Measurements from ENCODE around the gene ASTE1.
"Not testable (repeated sequence)": the region's sequence is repeated elsewhere in the genome, so short reads cannot be mapped to it uniquely, and the experiment has no call there.

Gene ASTE1, protein sequence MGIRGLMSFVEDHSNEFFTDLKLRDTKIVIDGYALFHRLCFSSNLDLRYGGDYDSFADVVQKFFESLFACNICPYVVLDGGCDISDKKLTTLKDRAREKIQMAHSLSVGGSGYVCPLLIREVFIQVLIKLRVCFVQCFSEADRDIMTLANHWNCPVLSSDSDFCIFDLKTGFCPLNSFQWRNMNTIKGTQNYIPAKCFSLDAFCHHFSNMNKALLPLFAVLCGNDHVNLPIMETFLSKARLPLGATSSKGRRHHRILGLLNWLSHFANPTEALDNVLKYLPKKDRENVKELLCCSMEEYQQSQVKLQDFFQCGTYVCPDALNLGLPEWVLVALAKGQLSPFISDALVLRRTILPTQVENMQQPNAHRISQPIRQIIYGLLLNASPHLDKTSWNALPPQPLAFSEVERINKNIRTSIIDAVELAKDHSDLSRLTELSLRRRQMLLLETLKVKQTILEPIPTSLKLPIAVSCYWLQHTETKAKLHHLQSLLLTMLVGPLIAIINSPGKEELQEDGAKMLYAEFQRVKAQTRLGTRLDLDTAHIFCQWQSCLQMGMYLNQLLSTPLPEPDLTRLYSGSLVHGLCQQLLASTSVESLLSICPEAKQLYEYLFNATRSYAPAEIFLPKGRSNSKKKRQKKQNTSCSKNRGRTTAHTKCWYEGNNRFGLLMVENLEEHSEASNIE

DNA sequence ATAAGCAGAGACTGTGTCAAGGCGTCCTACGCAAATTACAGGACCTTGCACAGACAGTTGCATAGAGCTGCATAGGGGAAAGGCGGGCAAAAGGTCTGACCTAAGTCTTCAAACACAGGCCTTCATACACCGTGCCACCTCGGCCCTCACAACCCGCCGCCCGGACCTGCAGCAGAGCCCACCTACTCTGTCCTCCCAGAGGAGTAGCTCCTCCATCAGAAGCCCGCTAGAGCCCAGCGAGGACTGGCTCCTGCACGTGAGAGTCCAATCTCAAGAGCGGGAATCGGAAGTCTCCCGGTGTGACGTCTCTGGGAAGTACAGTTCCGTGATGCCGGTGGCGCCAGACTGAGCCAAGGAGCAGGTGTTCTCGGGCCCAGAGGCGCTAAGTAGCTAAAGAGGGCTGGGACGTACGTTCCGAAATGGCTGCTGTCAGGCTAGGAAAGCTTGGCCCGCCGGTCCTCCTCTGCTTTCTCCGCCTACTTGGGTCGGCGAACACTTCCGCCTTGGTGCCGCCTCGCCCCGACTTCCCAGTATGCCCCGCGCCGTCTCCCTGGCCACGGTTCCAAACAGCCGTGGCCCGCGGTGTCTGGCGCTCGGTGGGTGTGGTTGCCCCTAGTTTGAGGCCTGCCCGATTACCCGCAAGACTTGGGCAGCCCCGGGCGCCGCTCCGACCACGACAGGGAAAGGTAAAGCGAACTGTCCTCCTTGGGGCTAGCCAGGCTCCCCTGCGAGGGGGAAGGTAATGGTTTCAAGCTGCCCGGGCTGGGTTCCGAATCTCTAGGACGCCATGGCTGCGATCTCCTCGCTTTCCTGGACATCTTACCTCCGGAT, at the start of gene ASTE1, which contains the start of gene NEK11:
ASTE1 (minus strand) TSS at position 505 of the 831 bp plus-strand sequence. CDS start 1,519 bp downstream, outside the sequence.
NEK11 (plus strand) TSS at position 557 of the 831 bp plus-strand sequence. CDS start 2,832 bp downstream, outside the sequence.
- peak; percentile 92 for DNase-seq

DNA sequence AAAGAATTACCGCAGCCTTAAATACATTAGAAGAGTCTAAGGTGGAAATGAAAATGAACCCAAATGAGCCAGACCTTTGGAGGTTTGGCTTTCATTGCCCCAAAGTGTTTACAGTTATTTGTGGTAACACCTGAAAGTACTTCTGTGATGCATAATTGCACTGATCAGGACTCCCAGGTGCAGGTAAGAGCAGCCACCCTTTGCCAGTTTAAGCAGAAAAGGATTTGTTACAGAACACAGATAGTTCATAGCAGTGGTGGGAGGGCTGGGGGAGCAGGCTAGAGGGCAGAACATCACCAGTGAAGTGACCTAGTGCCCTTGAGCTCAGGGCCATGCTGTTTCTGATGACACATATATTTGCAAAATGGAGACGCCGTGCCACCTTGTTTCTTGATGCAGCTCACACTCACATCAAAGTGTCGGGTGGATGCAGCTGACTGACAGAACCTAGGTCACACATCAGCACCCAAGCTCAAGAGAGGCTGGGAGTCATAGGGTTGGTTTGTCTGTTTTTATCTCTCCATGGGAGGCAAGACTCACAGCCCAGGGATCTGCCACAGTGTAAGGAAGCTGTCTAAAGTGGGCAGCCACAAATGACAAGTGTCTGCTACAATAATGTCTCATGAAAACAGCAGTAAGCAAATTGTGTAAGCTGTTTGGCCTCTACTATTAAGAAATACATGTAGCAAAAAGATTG, 49.2 kb upstream of the ASTE1 start:
- no peak for DNase-seq

DNA sequence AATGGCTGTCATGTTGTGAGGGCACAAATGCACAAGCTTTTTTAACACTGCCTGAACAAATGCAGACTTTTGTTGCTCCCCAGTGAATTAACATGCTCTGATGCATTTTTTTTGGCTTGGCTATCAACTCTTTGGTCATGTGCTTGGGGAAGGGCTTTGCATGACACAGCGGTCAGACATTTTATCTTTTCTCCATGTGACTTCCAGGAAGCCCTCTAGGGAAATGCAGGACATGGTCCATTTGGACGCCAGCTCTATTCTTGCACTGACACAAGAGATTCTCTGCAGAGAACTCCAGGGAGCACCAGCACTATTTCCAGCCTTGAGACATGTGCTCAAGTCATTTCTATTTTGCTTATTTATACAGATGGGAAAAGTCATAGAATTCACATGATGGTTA, 46.2 kb upstream of the ASTE1 start:
- DNase-seq: no peak

DNA sequence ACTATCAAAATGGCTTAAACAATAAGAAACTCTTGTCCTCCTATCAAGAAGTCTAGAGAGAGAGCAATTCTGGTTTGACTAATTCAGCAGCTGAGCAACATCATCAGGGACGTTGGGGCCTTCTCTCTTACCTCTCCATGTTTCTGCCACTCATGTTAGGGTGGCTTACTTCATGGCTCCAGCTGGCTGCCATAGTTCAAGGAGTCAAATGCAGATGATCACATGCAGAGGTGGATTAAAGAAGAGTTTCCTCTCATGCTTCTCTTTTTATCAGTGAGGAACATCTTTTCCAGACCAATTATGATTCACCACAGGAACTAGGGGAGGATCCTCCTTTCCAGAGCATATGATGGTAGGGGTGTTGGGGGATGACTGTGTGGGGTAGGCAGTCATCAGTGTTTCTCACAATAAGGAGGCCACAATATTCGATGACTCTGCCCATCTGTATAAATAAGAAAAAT, 45.5 kb upstream of the ASTE1 start:
- DNase-seq: no peak

DNA sequence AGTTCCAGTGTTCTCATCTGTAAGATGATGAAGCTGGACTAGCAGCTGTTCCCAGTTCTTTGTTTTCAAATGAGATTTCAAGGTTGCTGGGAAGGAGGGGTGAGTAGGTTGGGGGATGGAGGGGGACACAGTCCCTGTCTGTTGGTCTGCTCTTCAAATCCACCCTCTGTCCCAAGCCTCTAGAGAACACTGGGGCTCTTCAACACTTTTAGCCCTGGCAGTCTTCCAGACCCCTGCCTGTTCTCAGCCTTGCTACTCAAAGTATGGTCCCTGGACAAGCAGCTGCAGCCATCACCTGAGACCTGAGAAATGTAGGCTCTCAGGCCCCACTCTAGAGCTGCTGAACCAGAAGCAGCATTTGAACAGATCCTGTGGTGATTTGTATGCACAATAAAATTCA, 41.4 kb upstream of the ASTE1 start:
- peak; percentile 69 for DNase-seq

DNA sequence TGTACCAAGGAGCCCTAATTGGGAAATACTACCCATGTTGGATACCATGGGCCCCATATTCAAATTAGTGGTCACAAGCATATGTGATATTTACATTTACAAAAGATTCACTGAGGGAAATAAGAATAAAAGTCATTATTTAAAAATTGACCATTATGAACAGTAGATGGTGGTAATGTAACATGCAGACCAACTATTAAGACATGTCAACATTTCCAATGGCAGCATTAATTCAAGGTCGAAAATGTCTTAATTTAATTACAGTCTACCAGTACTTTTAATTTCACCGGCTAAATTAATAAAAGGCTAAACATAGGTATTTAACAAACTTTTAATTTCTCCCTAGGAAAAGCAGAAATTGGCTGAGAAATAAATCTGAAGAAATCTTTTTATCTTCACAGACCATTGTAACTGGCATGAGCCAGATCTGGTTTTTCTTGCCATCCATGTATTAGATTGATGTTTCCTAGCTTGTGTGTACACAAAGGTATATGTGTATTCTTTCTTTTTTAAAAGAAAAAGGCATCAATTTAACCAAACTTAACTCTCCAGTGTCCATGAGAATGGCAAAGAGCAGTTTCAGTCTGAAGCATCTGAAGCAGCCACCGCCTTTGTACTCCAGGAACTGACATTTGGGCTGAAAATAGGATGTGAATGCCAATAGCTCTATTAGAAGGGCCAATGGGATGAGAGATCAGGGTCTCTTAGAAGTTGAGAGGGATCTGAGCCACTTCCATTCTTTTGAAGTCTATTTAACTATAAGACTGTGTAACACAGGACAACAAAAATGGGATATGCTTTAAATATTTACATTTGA, 26.6 kb upstream of the ASTE1 start:
- peak; percentile 14 for DNase-seq

DNA sequence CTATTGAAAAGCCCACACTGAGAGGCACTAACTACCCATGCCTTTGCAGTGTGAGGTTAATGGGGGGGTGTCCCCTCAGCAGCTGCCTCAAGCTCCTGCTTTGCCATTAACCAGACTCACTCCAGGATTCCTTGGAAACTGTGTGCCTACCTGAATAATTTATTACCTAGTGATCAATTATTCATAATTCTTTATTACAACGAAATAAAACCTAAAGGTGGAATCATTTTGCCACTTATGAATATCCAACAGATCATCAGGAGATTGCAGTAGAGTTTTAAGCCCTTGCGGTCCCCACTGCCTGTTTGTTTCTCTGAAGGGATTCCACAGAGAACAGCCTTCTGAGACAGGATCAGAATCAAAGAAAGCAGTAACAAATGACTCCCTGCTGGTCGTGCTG, 23.4 kb upstream of the ASTE1 start:
- DNase-seq: no peak

DNA sequence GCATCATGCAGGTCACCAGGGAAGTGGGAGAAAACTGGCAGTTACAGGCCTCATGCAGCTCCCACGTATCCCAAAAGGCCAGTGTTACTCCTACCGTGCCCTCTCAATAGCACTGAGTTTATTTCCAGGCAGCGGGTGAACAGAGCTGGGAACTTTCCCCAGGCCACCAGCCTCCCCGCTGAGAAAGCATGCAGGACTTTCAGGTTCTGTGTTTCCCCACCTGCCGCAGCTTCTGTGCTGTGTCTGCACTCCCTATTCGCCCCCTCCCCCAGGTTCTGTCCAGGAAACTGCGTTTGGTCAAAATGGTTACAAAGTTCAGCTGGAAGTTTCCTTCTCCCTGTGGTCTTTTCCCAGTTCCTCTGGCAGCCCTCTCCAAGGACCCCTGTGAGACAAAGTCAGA, 21.4 kb upstream of the ASTE1 start:
- DNase-seq: no peak

DNA sequence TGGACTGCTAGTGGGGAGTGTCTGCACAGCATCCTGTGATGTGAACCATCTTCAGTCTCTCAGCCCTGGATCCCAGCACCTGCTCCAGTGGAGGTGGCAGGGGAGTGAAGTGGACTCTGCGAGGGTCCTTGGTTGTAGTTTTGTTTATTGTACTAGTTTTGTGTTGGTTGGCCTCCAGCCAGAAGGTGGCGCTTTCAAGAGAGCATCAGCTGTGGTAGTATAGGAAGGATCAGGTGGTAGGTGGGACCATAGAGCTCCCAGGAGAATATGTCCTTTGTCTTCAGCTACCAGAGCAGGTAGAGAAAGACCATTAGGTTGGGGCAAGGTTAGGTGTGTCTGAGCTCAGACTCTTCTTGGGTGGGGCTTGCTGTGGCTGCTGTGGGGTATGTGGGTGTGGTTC, 21.0 kb upstream of the ASTE1 start:
- DNase-seq: peak; percentile 32

DNA sequence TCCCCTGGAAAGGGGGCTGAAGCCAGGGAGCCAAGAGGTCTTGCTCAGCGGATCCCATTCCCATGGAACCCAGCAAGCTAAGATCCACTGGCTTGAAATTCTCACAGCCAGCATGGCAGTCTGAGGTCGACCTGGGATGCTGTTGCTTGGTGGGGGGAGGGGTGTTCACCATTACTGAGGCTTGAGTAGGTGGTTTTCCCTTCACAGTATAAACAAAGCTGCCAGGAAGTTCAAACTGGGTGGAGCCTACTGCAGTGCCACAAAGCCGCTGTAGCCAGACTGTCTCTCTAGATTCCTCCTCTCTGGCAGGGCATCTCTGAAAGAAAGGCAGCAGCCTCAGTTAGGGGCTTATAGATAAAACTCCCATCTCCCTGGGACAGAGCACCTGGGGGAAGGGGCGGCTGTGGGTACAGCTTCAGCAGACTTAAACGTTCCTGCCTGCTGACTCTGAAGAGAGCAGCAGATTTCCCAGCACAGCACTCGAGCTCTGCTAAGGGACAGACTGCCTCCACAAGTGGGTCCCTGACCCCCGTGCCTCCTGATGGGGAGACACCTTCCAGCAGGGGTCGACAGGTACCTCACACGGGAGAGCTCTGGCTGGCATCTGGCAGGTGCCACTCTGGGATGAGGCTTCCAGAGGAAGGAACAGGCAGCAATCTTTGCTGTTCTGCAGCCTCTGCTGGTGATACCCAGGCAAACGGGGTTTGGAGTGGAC, 15.8 kb upstream of the ASTE1 start:
- DNase-seq: not testable (repeated sequence)

DNA sequence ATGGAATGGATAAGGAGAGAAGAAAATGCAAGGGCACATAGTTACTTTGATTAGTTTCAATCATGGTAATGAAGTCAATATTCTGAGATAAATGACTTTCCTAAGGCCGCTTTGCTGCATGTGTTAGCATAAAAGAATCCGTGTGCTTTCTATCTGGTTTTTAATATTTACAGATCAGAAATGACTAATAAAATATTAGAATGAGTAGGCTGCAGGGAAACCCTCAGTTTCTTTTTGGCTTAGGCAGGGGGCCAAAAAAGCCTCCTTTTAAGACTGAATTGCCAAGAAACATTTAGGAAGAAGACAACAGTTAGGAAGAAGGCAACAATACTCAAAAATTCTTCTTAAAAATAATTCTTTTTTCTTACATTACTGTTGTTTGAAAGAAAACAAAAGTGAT, 11.7 kb upstream of the ASTE1 start:
- no peak for DNase-seq

DNA sequence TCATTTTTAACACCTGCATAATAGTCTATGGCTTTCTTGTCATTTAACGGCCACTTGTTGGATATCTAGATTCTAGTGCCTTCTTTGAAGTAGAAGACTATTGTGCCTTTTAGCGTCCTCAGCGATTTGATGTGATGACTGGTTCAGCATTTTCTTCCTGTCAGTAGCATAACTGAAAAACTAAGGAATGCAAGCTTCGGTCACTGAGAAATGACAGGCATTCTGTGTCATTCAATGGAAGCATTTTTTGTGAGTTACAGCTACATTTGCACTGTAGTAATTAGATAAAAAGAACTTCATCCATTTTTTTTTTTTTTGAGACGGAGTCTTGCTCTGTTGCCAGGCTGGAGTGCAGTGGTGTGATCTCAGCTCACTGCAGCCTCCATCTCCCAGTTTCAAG, 10.4 kb upstream of the ASTE1 start:
- DNase-seq: no peak

DNA sequence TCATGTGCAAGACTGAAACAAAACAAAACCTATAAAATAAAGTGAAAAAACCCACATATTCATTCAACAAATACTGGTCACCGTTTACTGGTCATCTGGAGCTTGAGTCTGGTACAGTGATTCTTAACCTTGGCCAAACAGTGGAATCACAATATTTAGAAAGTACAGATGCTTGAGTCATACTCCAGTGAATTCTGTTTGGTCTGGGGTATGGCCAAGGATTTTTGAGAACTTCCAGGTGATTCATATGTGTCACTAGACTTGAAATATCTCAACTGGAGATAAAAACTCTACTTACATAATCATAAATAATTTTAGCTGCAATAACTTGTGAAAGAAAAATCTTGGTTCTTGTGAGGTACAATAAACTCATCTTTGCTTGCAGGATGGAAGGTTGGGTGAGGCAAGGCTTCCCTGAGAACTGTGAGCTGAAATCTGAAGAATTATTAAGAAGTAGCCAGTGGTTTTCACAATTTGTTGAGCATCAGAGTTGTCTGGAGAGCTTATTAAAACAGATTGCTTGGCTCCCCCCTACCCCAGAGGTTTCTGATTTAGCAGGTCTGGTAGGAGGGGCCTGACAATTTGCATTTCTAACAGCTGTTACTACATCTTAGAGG, 9.7 kb upstream of the ASTE1 start:
- no peak for DNase-seq

DNA sequence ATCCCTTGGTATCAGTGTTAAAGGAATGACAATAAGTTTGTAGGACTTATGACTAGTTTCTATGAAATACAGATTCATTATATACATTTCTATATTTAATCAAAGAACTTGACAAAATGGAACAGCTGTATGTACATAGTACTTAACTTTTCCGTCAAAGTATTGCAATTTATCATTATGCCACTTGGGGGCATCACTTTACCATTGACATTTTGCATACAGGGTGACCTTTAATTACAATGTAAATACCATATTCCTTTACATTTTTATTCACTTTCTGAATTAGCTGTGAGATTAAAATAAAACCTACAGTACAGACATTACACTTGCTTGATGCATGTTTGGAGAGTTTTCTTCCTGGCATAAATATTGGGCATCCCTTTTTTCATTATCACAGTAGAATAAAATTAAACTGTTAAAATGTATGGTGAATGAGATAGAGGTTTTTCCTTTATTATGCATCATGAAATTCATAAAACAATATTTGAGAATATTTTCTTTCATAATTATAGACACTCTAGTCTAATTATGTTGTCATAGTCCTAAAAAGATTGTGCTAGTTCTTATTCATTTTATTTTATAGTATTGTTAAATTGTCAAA, 7.0 kb upstream of the ASTE1 start:
- DNase-seq: peak; percentile 65

DNA sequence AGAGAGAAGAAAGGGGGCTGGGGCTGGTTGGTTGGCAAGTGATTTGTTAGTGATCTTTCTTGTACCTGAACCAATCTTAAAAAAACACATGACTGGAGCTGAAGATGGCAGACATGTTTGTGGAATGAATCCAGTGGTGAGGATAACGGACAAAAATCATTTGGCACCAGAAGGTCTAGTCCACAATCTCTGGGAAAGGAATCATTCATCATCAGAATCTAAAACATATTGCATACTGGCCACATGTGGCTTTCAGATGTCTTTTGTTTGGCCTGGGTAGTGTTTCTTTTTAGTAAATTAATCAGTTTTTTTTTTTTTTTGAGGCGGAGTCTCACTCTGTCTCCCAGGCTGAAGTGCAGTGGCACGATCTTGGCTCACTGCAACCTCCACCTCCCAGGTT, 5.0 kb upstream of the ASTE1 start:
- DNase-seq: no peak

DNA sequence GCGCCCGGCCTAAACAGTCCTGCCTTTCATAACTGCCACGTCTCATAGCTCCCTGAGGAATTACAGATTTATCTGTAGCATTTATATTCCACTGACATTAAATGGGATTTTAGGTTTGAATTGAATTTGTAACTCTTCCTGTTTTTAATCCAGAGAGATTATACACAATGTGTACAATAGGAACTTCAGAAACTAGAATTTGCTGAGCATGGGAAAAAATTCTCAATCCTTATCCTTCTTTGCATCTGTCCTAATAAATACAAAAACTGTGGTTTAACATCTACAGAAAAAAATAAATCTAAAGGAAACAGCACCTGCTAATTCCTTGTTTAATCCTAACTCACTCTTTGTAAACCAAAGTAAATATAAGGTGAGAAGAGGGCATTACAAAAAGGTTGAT, 2.2 kb upstream of the ASTE1 start:
- no peak for DNase-seq

DNA sequence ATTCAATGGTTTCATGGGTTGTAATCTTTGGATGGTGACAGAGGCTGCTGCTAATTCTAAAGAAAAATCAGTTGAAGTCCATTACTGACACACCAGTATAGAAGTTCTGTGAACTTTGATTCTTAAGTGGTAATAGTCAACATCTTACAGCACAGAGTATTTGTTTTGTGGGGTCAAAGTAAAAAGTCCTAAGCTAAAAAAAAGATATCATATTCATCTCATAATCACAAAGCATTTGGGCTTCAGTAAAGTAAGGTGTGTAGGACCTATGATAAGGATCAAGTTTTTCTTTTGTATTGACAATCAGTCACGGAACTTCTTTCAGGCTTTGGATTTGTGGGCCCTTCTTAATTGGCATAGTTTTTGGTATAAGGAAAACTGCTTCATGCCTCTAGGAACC, 1.1 kb downstream of the ASTE1 start:
- no peak for DNase-seq

DNA sequence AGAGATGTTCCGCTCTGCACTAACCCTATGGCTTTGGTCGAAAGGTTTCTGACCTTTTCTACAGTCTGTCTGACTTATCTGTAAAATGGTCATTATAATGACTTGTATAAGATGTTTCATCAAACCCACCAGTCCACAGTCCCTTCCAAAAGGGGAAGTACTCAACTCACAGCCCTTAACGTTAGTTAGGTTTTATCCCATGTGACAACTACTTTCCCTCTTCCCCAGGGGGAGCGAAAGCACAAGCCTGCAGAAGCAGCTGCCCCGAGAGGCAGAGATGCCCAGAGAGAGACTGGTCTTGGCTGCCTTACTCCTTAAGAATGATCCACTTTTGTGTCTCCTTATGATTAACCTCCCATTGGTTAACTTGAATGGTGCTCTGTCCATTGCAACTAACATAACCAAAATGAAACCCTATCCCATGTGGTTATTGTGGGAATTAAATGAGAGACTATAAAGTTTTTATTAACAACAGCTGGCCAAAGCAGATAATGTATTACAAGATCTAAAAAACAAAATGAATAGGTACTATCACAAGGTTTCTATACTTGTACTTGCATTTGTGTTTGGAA, 6.4 kb downstream of the ASTE1 start:
- no peak for DNase-seq

DNA sequence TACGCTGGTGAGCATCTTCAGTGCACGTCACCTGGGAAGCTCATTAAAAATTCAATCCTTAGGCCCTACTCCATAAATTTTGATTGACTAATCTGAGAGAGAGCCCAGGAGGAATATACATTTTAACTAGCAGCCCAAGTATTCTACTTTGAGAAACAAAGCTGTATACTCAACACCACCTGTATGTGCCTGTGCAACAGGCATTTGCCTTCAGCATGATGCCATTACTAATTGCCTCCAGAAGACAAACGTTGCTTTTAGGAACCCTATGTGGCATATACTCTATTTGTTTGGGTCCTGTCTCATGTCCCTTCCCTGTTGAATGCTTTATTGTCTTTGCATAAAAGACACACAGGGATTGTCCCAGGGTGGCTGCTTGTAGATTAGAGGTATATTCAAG, 7.7 kb downstream of the ASTE1 start:
- no peak for DNase-seq

DNA sequence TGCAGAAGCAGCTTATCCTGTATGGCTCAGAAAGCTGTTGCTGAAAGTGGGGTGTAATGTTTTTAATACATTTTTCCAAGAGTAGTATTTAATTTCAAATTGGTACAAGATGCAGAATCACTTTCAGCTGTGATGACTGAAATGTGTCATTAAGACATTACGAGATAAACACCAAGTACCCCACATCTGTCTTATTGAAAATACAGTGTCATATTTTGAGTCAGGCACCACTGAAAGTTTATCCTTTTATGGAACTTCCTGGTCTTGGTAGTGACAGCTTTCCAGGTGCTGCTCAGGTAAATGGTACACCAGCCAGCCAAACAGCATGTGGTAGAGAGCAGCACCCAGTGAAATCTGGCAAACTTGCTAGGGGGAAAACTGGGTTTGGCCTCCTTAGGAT, 16.9 kb downstream of the ASTE1 start:
- no peak for DNase-seq

Data from NCI-H82 (cell line).